K562 (cell line): ENCODE data around the gene TMEM176B. TPM values are rescaled to one million over a fixed set of nuclear protein-coding genes. Genes with fewer than 3 reads are reported as not detected.

Experiments used
- ATAC-seq: fragments of 200-7000 bp; cut with Tn5 transposase; 3 replicates; pipeline ENCODE4 v1.9.1; 2020; ENCODE audit warnings: moderate library complexity
- BruUV-seq: library from RNA; stranded (reverse); fragments of 400-500 nt; replicated peaks from 2 replicates; lab custom pipeline; 2021; lab: Mats Ljungman, UMichigan
- CTCF ChIA-PET: fragments of 300-600 bp; formaldehyde crosslinking; extraction: SDS; loops from one replicate; lab custom pipeline; 2021; ENCODE audit warnings: low intra/inter-chr PET ratio; lab: Yijun Ruan, JAX
- POLR2A ChIA-PET: fragments of 300-600, 350-650 bp; sonication (Branson Sonifier 250); formaldehyde crosslinking; extraction: SDS; loops from one replicate; lab custom pipeline; 2021; ENCODE audit warnings: antibody characterized with exemption, inconsistent platforms; lab: Yijun Ruan, JAX
- DNase-seq, 4 experiments: peaks; one replicate each; pipeline versions ENCODE4 v3.0.0 to v3.0.0-alpha.2; 2011 to 2018; ENCODE audit warnings: low spot score in 3 of 4, mixed read lengths in 3 of 4; ENCODE audit errors: extremely low read depth in 1 of 4
- FAIRE-seq: peaks from 2 replicates; lab custom pipeline; 2011; peaks lifted over from hg19 to GRCh38; lab: Jason Lieb, UNC
- H2AFZ ChIP-seq: 2 replicates; pipeline ENCODE4 v1.6.0; 2011; ENCODE audit warnings: low read depth, low read length, control low read depth, inconsistent platforms
- H3K27ac ChIP-seq: fragments of 200-600 bp; 3 replicates; pipeline ENCODE4 v1.8.0; 2011; ENCODE audit warnings: low read depth, mild to moderate bottlenecking, control low read depth, inconsistent platforms, low read length, moderate library complexity, mixed read lengths; ENCODE audit errors: extremely low read depth
- H3K27me3 ChIP-seq, 2 experiments: fragments of 300-600 bp in 1 of 2; 2 replicates in 1 of 2; 3 replicates in 1 of 2; pipeline versions ENCODE4 v1.6.0 to v1.8.0; 2011; ENCODE audit warnings: inconsistent platforms in 2 of 2, low read length in 2 of 2, mild to moderate bottlenecking in 1 of 2, mixed read lengths in 1 of 2, moderate library complexity in 1 of 2; ENCODE audit not compliant: control insufficient read depth in 2 of 2, insufficient read depth in 2 of 2
- H3K36me3 ChIP-seq: fragments of 300-600 bp; 3 replicates; pipeline ENCODE4 v1.8.0; 2011; ENCODE audit warnings: mild to moderate bottlenecking, low read length, inconsistent platforms; ENCODE audit not compliant: control insufficient read depth, insufficient read depth
- H3K4me1 ChIP-seq, 2 experiments: fragments of 200-600 bp in 1 of 2; replicated peaks in 1 of 2; 2 replicates in 1 of 2; 3 replicates in 1 of 2; pipeline versions ENCODE4 v1.5.1 to v1.8.0; 2011; ENCODE audit warnings: inconsistent platforms in 2 of 2, low read length in 2 of 2, mild to moderate bottlenecking in 1 of 2, mixed read lengths in 1 of 2, moderate library complexity in 1 of 2; ENCODE audit not compliant: control insufficient read depth in 2 of 2, insufficient read depth in 2 of 2
- H3K4me2 ChIP-seq: 2 replicates; pipeline ENCODE4 v1.6.1; 2011; ENCODE audit warnings: low read length, control low read depth, inconsistent platforms, mixed read lengths; ENCODE audit not compliant: insufficient read depth
- H3K4me3 ChIP-seq: fragments of 200-600 bp; sonication (generic), shearing (Covaris generic); 2 replicates; pipeline ENCODE4 v1.5.1; 2016; ENCODE audit warnings: control low read depth, inconsistent platforms
- H3K79me2 ChIP-seq: fragments of 200-600 bp; 3 replicates; pipeline ENCODE4 v1.8.0; 2011; ENCODE audit warnings: low read length, inconsistent platforms; ENCODE audit not compliant: control insufficient read depth, insufficient read depth
- H3K9ac ChIP-seq, 2 experiments: 2 replicates each; pipeline versions ENCODE4 v1.6.0 to v1.6.1; 2011; ENCODE audit warnings: low read depth in 2 of 2, low read length in 2 of 2, control low read depth in 1 of 2, inconsistent platforms in 1 of 2, mild to moderate bottlenecking in 1 of 2, mixed read lengths in 1 of 2; ENCODE audit not compliant: insufficient read depth in 1 of 2
- H3K9me1 ChIP-seq: one replicate; pipeline ENCODE4 v1.6.0; 2011; ENCODE audit warnings: inconsistent platforms, mild to moderate bottlenecking, low read length, moderate library complexity; ENCODE audit not compliant: control insufficient read depth, insufficient read depth
- H3K9me3 ChIP-seq: replicated peaks from 2 replicates; pipeline ENCODE4 v1.5.1; 2011; ENCODE audit warnings: low read depth, low read length, inconsistent platforms; ENCODE audit not compliant: control insufficient read depth, insufficient read depth
- H4K20me1 ChIP-seq: replicated peaks from 2 replicates; pipeline ENCODE4 v1.6.1; 2011; ENCODE audit warnings: low read length, inconsistent platforms, mixed read lengths; ENCODE audit not compliant: control insufficient read depth, insufficient read depth
- BACH1 ChIP-seq: fragments of 200-800 bp; sonication (Bioruptor generic); IDR thresholded peaks from 2 replicates; pipeline ENCODE4 v1.6.1; 2016; ENCODE audit warnings: missing genetic modification characterization, missing compliant biosample characterization
- KDM1A ChIP-seq, 2 experiments: fragments of 450-650 bp; IDR thresholded peaks; 2 replicates each; pipeline ENCODE4 v1.6.1; 2016; ENCODE audit warnings: mild to moderate bottlenecking in 2 of 2
- NR1H2 ChIP-seq: sonication (generic); formaldehyde crosslinking; IDR thresholded peaks from 2 replicates; pipeline ENCODE4 v1.4.0; 2020; ENCODE audit warnings: mild to moderate bottlenecking, missing genetic modification reagents
- POLR2B ChIP-seq: fragments of 450-650 bp; IDR thresholded peaks from 2 replicates; pipeline ENCODE4 v1.6.1; 2018; ENCODE audit warnings: low read depth; ENCODE audit not compliant: partially characterized antibody
- SNIP1 ChIP-seq: fragments of 450-650 bp; IDR thresholded peaks from 2 replicates; pipeline ENCODE4 v1.7.1; 2017; ENCODE audit warnings: low read depth, mild to moderate bottlenecking
- ZBTB17 ChIP-seq: fragments of 450-650 bp; formaldehyde crosslinking; IDR thresholded peaks from 2 replicates; pipeline ENCODE4 v1.4.0; 2020; ENCODE audit warnings: mild to moderate bottlenecking
- ZZZ3 ChIP-seq: fragments of 450-650 bp; IDR thresholded peaks from 2 replicates; pipeline ENCODE4 v1.6.1; 2016; ENCODE audit warnings: antibody characterized with exemption, mild to moderate bottlenecking, moderate library complexity
- WGBS: fragments of 100-300 bp; shearing (Covaris generic); methylation state at CpG from one replicate; pipeline ENCODE4 v1.1.6; 2016; ENCODE audit warnings: low coverage, mixed read lengths; ENCODE audit not compliant: insufficient coverage; ENCODE audit errors: missing lambda C conversion rate; 5-methylcytosine and 5-hydroxymethylcytosine counted together
- in situ Hi-C: fragments of 300-500 bp; cut with MboI; formaldehyde crosslinking; loops from 4 replicates; pipeline ENCODE4 v1.15.0; 2018; ENCODE audit warnings: inconsistent platforms, mixed read lengths
- intact Hi-C: fragments of 100-400 bp; cut with micrococcal nuclease; formaldehyde crosslinking; loops from 2 replicates; pipeline ENCODE4 v1.14.2; 2022
- polyA plus RNA-seq, 8 experiments: library from polyadenylated mRNA; depleted of rRNA in 4 of 8; stranded (reverse) in 5 of 8; unstranded in 3 of 8; fragments of >200 nt; fragmentation: Nextera tagmentation in 2 of 8; fragmentation: Illumina TruSeq in 1 of 8; extraction: Ambion mirVana in 2 of 8; extraction: Trizol in 1 of 8; gene quantifications; 2 replicates each; pipeline versions ENCODE4 v1.2.1 to v1.2.3, GENCODE V29; 2011 to 2014; ENCODE audit warnings: inconsistent platforms in 1 of 8, missing spikeins in 1 of 8
- total RNA-seq, 7 experiments: library from RNA; depleted of rRNA in 6 of 7; stranded (reverse); fragments of >200 nt in 6 of 7; fragmentation: Illumina TruSeq in 2 of 7; extraction: Trizol in 2 of 7; gene quantifications; 2 replicates each; pipeline versions ENCODE4 v1.2.1 to v1.2.3, GENCODE V29; 2011 to 2021; ENCODE audit warnings: low replicate concordance in 1 of 7
- TF ChIP-seq, protein P1 (sequence below): IDR thresholded peaks from 2 replicates; pipeline ENCODE4 v1.6.1; 2014; ENCODE audit warnings: antibody characterized with exemption
- TF ChIP-seq, protein P2 (sequence below): fragments of 250-450 bp; sonication (Bioruptor Pico); IDR thresholded peaks from 2 replicates; pipeline ENCODE4 v1.5.0; 2022; ENCODE audit warnings: mild to moderate bottlenecking
- TF ChIP-seq, protein P3 (sequence below), 2 experiments: IDR thresholded peaks in 1 of 2; conservative IDR thresholded peaks in 1 of 2; 2 replicates each; pipeline ENCODE4 v1.6.1; 2016; ENCODE audit warnings: low read depth in 2 of 2, mild to moderate bottlenecking in 1 of 2, missing compliant biosample characterization in 1 of 2, missing genetic modification characterization in 1 of 2, moderate library complexity in 1 of 2

TMEM176B gene
- total and polyA plus RNA-seq, 9 of the 15 experiments (the other 6 are each of a cell fraction or from before 2014, with no cell fraction given): 0.19 to 0.60 TPM; not detected in 7

DNA sequence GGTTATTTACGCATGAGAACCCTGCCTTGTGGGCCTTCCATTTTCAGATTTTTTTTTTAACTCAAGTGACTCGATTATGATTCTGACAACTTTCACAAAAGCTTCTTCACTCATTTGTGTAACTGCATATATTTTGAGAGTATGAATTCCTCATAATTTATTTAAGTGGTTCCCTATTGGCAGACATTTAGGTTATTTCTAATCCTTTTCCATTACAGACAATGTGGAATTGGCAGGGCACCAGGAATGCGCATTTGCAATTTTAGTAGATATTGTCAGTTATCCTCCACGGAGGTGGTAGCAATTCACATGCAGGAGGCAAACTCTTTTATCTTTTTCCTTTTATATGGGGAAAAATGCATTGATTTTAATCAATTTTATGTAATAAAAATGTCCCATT is 2.5 kb downstream of the TMEM176B start:
- Histone ChIP-seq H3K27me3 (peaks cover 62 to 81% of the 10 kb centered on the region in 2 experiments), H3K79me2 (no peaks in the 10 kb centered on the region), H3K4me1 (peaks cover 0 to 21% of the 10 kb centered on the region in 2 experiments; a peak in 2 of 5 replicates), H3K9me1 (no peaks in the 10 kb centered on the region), H3K9ac (no peak overlapping the region), H3K4me3 (no peak overlapping the region), H3K36me3 (no peaks in the 10 kb centered on the region), H4K20me1 (no peaks in the 10 kb centered on the region), H3K4me2 (no peak overlapping the region), H3K27ac (no peak overlapping the region), H3K9me3 (no peaks in the 10 kb centered on the region), H2AFZ (no peak overlapping the region)
- no peak for DNase-seq
- 18% methylated on average over 4 of the region's 4 CpGs for WGBS
- in situ Hi-C loops: no loop called here
- intact Hi-C loops: no loop called here
- BruUV-seq: no TSS peak
- ATAC-seq: no peak
- FAIRE-seq: no peak
- TF ChIP-seq SNIP1 (no peak), NR1H2 (CRISPR knock-in tag) (no peak), BACH1 (tag) (no peak), ZBTB17 (CRISPR knock-in tag) (no peak), POLR2B (no peak), ZZZ3 (no peak), KDM1A (IDR thresholded peaks at IDR 0.05) (no peak)
- TF ChIP-seq, protein P1, sequence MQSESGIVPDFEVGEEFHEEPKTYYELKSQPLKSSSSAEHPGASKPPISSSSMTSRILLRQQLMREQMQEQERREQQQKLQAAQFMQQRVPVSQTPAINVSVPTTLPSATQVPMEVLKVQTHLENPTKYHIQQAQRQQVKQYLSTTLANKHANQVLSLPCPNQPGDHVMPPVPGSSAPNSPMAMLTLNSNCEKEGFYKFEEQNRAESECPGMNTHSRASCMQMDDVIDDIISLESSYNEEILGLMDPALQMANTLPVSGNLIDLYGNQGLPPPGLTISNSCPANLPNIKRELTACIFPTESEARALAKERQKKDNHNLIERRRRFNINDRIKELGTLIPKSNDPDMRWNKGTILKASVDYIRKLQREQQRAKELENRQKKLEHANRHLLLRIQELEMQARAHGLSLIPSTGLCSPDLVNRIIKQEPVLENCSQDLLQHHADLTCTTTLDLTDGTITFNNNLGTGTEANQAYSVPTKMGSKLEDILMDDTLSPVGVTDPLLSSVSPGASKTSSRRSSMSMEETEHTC: no peak
- TF ChIP-seq, protein P2, sequence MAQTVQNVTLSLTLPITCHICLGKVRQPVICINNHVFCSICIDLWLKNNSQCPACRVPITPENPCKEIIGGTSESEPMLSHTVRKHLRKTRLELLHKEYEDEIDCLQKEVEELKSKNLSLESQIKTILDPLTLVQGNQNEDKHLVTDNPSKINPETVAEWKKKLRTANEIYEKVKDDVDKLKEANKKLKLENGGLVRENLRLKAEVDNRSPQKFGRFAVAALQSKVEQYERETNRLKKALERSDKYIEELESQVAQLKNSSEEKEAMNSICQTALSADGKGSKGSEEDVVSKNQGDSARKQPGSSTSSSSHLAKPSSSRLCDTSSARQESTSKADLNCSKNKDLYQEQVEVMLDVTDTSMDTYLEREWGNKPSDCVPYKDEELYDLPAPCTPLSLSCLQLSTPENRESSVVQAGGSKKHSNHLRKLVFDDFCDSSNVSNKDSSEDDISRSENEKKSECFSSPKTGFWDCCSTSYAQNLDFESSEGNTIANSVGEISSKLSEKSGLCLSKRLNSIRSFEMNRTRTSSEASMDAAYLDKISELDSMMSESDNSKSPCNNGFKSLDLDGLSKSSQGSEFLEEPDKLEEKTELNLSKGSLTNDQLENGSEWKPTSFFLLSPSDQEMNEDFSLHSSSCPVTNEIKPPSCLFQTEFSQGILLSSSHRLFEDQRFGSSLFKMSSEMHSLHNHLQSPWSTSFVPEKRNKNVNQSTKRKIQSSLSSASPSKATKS (CRISPR knock-in tag): no peak
- TF ChIP-seq, protein P3, sequence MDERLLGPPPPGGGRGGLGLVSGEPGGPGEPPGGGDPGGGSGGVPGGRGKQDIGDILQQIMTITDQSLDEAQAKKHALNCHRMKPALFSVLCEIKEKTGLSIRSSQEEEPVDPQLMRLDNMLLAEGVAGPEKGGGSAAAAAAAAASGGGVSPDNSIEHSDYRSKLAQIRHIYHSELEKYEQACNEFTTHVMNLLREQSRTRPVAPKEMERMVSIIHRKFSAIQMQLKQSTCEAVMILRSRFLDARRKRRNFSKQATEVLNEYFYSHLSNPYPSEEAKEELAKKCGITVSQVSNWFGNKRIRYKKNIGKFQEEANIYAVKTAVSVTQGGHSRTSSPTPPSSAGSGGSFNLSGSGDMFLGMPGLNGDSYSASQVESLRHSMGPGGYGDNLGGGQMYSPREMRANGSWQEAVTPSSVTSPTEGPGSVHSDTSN (CRISPR knock-in tag; IDR thresholded peaks at IDR 0.05; ENCODE audit: low read depth): no peak
- TF ChIP-seq, protein P3 (tag; conservative IDR thresholded peaks at IDR 0.05; ENCODE audit: low read depth): no peak
- CTCF ChIA-PET: no interaction called here
- POLR2A ChIA-PET: interaction anchor here (0.7 to 1.3 kb wide), 2 partner anchors 10 to 214 kb away, joined by 3 to 6 read pairs; no protein-coding TSS in a partner anchor
